SIG-M5 treated with dmso at 0.1 percent for 504 hours (cell line): ENCODE data around the gene PHC2.

ENCODE experiments used
- DNase-seq: peaks from one replicate; lab custom pipeline; 2025; ENCODE audit not compliant: unreplicated experiment; lab: John Stamatoyannopoulos, UW

Gene PHC2

GRCh38 chr1:33426916-33427315 lies 4.0 kb downstream of the PHC2 start:
- no peak for DNase-seq

GRCh38 chr1:33425900-33426299 lies 5.0 kb downstream of the PHC2 start:
- no peak for DNase-seq

- DNase-seq: no peak
These were observed 6.3 kb downstream of the PHC2 start for GRCh38 chr1:33424610-33425009.

- no peak for DNase-seq
These were observed 6.7 kb downstream of the PHC2 start for GRCh38 chr1:33424205-33424604.

GRCh38 chr1:33420870-33421775 lies 9.8 kb downstream of the PHC2 start:
- DNase-seq: peak; percentile 38

GRCh38 chr1:33418811-33419210 lies 12.1 kb downstream of the PHC2 start:
- no peak for DNase-seq

- no peak for DNase-seq
These were observed 16.0 kb downstream of the PHC2 start for GRCh38 chr1:33414879-33415278.

GRCh38 chr1:33410091-33410701 lies 20.7 kb downstream of the PHC2 start:
- no peak for DNase-seq

GRCh38 chr1:33408093-33408436 lies 22.8 kb downstream of the PHC2 start:
- no peak for DNase-seq

- DNase-seq: no peak
These were observed 23.4 kb downstream of the PHC2 start for GRCh38 chr1:33407352-33408092.

GRCh38 chr1:33402206-33402605 lies 28.7 kb downstream of the PHC2 start:
- no peak for DNase-seq

- no peak for DNase-seq
These were observed 29.4 kb downstream of the PHC2 start for GRCh38 chr1:33401471-33401870.

- DNase-seq: no peak
These were observed 30.6 kb downstream of the PHC2 start for GRCh38 chr1:33400153-33400911.

- DNase-seq: no peak
These were observed 31.5 kb downstream of the PHC2 start for GRCh38 chr1:33399375-33399774.

GRCh38 chr1:33397994-33398393 lies 32.9 kb downstream of the PHC2 start:
- DNase-seq: no peak

- no peak for DNase-seq
These were observed 33.8 kb downstream of the PHC2 start for GRCh38 chr1:33397125-33397506.

- no peak for DNase-seq
These were observed 34.4 kb downstream of the PHC2 start for GRCh38 chr1:33396188-33397124.

- DNase-seq: no peak
These were observed 36.1 kb downstream of the PHC2 start for GRCh38 chr1:33394770-33395169.

- DNase-seq: no peak
These were observed 36.9 kb downstream of the PHC2 start for GRCh38 chr1:33393991-33394390.

- no peak for DNase-seq
These were observed 37.4 kb downstream of the PHC2 start for GRCh38 chr1:33393524-33393923.
